CD4-positive, alpha-beta T cell (primary cell): ENCODE results near the gene KRTAP10-8. TPM values are rescaled to one million over a fixed set of nuclear protein-coding genes. Genes with fewer than 3 reads are reported as not detected.

Experiments
- ATAC-seq: fragments of 200-7000 bp; cut with Tn5 transposase; one replicate; pipeline ENCODE4 v1.10.0; 2022; ENCODE audit warnings: mild to moderate bottlenecking; ENCODE audit not compliant: poor library complexity
- CTCF ChIA-PET: fragments of 350-600 bp; sonication (Branson Sonifier 250); formaldehyde crosslinking; loops from one replicate; lab custom pipeline; 2021; ENCODE audit warnings: antibody characterized with exemption, inconsistent platforms; lab: Charles Lee
- POLR2A ChIA-PET: fragments of 350-600 bp; sonication (Branson Sonifier 250); formaldehyde crosslinking; loops from one replicate; lab custom pipeline; 2021; ENCODE audit warnings: antibody characterized with exemption, inconsistent platforms; lab: Charles Lee
- DNase-seq, 14 experiments: peaks; one replicate each; pipeline ENCODE4 v3.0.0-alpha.2; 2013 to 2020; ENCODE audit warnings: mixed read lengths in 2 of 14
- H3K27ac ChIP-seq, 2 donors: one replicate each; pipeline versions ENCODE4 v1.5.1 to v1.7.0; 2013; ENCODE audit warnings: low read length in 2 of 2, low read depth in 1 of 2, mild to moderate bottlenecking in 1 of 2
- H3K27me3 ChIP-seq, 2 experiments: 1 replicate in 1 of 2; 2 replicates in 1 of 2; pipeline versions ENCODE4 v1.6.1 to v1.7.0; 2013; ENCODE audit warnings: low read length in 2 of 2, control low read depth in 1 of 2, mild to moderate bottlenecking in 1 of 2, moderate library complexity in 1 of 2; ENCODE audit not compliant: insufficient read depth in 2 of 2, control insufficient read depth in 1 of 2
- H3K36me3 ChIP-seq: one replicate; pipeline ENCODE4 v1.6.1; 2013; ENCODE audit warnings: low read length, control low read depth; ENCODE audit not compliant: insufficient read depth
- H3K4me1 ChIP-seq: one replicate; pipeline ENCODE4 v1.6.1; 2013; ENCODE audit warnings: low read length, control low read depth; ENCODE audit not compliant: insufficient read depth
- H3K4me3 ChIP-seq: one replicate; pipeline ENCODE4 v1.5.1; 2013; ENCODE audit warnings: mild to moderate bottlenecking, low read length, moderate library complexity
- H3K9me3 ChIP-seq, 2 experiments: 1 replicate in 1 of 2; 2 replicates in 1 of 2; pipeline versions ENCODE4 v1.6.1 to v1.7.0; 2013; ENCODE audit warnings: low read length in 2 of 2, mild to moderate bottlenecking in 2 of 2, control low read depth in 1 of 2, moderate library complexity in 1 of 2; ENCODE audit not compliant: control insufficient read depth in 1 of 2, insufficient read depth in 1 of 2
- H3K27ac Mint-ChIP-seq: one replicate; pipeline ENCODE4 v1.8.0; 2020; ENCODE audit warnings: mixed read lengths
- H3K27me3 Mint-ChIP-seq: one replicate; pipeline ENCODE4 v1.8.0; 2021; ENCODE audit warnings: mixed read lengths
- H3K36me3 Mint-ChIP-seq: one replicate; pipeline ENCODE4 v1.8.0; 2021; ENCODE audit warnings: low read depth, mixed read lengths
- H3K4me1 Mint-ChIP-seq: one replicate; pipeline ENCODE4 v1.8.0; 2021; ENCODE audit warnings: low read depth, mixed read lengths
- H3K4me3 Mint-ChIP-seq: one replicate; pipeline ENCODE4 v1.8.0; 2020; ENCODE audit warnings: mild to moderate bottlenecking, mixed read lengths
- H3K9me3 Mint-ChIP-seq: one replicate; pipeline ENCODE4 v1.8.0; 2020; ENCODE audit warnings: mixed read lengths
- CTCF ChIP-seq: fragments of 200-600 bp; IDR thresholded peaks from one replicate; pipeline ENCODE4 v1.8.0; 2022; ENCODE audit warnings: antibody characterized with exemption, mild to moderate bottlenecking
- intact Hi-C, 2 experiments: fragments of 100-400 bp; cut with DNase I in 1 of 2; cut with micrococcal nuclease in 1 of 2; formaldehyde crosslinking; loops; one replicate each; pipeline versions ENCODE4 v1.15.1 to v1.9.0; 2023 to 2025; cut with DNase I, micrococcal nuclease
- polyA plus RNA-seq, 2 donors: library from polyadenylated mRNA; unstranded; fragments of 120-200 nt; gene quantifications; one replicate each; pipeline ENCODE4 v1.2.1, GENCODE V29; 2013
- total RNA-seq, 174 experiments: library from RNA in 2 of 174; stranded (reverse) in 2 of 174; gene quantifications; one replicate each; pipeline ENCODE4 v1.2.3 and lab custom pipeline; 2021 to 2026

KRTAP10-8 gene
- total RNA-seq: not detected
- polyA plus RNA-seq (2013, experiment 1 of 2): not detected
- polyA plus RNA-seq (2013, experiment 2 of 2): not detected
- 0 to 0.08 (median 0) reads per million in 172 experiments for total RNA-seq (lab: John Stamatoyannopoulos, UW)

- DNase-seq: no peak
- intact Hi-C loops: loop anchor here in 1 of 2 experiments (10.0 kb wide), 1 partner anchor 67 kb away; the partner anchor contains the start of gene KRTAP10-1
- Mint-ChIP-seq H3K9me3 (peaks cover 7% of the 10 kb centered on the region), H3K36me3 (no peaks in the 10 kb centered on the region), H3K27ac (no peak within 1 kb of the TSS), H3K27me3 (no peaks in the 10 kb centered on the region), H3K4me3 (no peak within 1 kb of the TSS), H3K4me1 (peaks cover 15% of the 10 kb centered on the region)
- H3K9me3 ChIP-seq: peaks cover 24 to 26% of the 10 kb centered on the region in 2 experiments
- ATAC-seq: no peak
- CTCF ChIA-PET: no interaction called here
- no peak within 1 kb of the TSS for H3K27ac ChIP-seq
- H3K4me1 ChIP-seq: peaks cover 16% of the 10 kb centered on the region
- no peak within 1 kb of the TSS for H3K4me3 ChIP-seq
- H3K36me3 ChIP-seq: no peaks in the 10 kb centered on the region
- no peaks in the 10 kb centered on the region for H3K27me3 ChIP-seq
- TF ChIP-seq CTCF: no peak
- POLR2A ChIA-PET: no interaction called here
These were observed at the start of gene KRTAP10-8 for GRCh38 chr21:44612029-44612486. KRTAP10-8 (plus strand) TSS chr21:44612079; CDS start chr21:44612101, 22 bp downstream.

- ChIA-PET POLR2A (interaction anchor here (0.7 kb wide), 1 partner anchor 24 kb away, joined by 3 read pairs; no protein-coding TSS in a partner anchor), CTCF (interaction anchor here (0.8 kb wide), 1 partner anchor 229 kb away, joined by 3 read pairs; no protein-coding TSS in a partner anchor)
- Mint-ChIP-seq H3K27ac (no peak overlapping the region), H3K9me3 (peaks cover 15% of the 10 kb centered on the region), H3K4me1 (peaks cover 14% of the 10 kb centered on the region), H3K4me3 (no peak overlapping the region), H3K27me3 (no peaks in the 10 kb centered on the region), H3K36me3 (peaks cover 24% of the 10 kb centered on the region)
- Histone ChIP-seq H3K4me3 (no peak overlapping the region), H3K27ac (no peak overlapping the region), H3K4me1 (no peaks in the 10 kb centered on the region), H3K27me3 (no peaks in the 10 kb centered on the region), H3K9me3 (peaks cover 0 to 8% of the 10 kb centered on the region in 2 experiments), H3K36me3 (no peaks in the 10 kb centered on the region)
- DNase-seq (no peak), ATAC-seq (no peak)
- TF ChIP-seq CTCF: no peak
- intact Hi-C loops: no loop called here
These were observed 47.8 kb upstream of the KRTAP10-8 start for GRCh38 chr21:44564099-44564498.

- peak overlapping the region; percentile 39 for H3K27ac Mint-ChIP-seq
- peaks cover 15% of the 10 kb centered on the region for H3K9me3 Mint-ChIP-seq
- Histone ChIP-seq H3K27me3 (no peaks in the 10 kb centered on the region), H3K4me3 (no peak overlapping the region), H3K36me3 (no peaks in the 10 kb centered on the region), H3K9me3 (peaks cover 0 to 4% of the 10 kb centered on the region in 2 experiments), H3K4me1 (no peaks in the 10 kb centered on the region), H3K27ac (peak overlapping the region in 1 of 2 donors; percentile 17)
- H3K36me3 Mint-ChIP-seq: peaks cover 24% of the 10 kb centered on the region
- peaks cover 14% of the 10 kb centered on the region for H3K4me1 Mint-ChIP-seq
- no peak for ATAC-seq
- H3K27me3 Mint-ChIP-seq: no peaks in the 10 kb centered on the region
- ChIA-PET POLR2A (no interaction called here), CTCF (interaction anchor here (0.5 kb wide), 1 partner anchor 247 kb away, joined by 4 read pairs; no protein-coding TSS in a partner anchor)
- TF ChIP-seq CTCF: no peak
- peak in 1 of 14 experiments; percentile 44 for DNase-seq
- intact Hi-C loops: no loop called here
- no peak overlapping the region for H3K4me3 Mint-ChIP-seq
These were observed 46.8 kb upstream of the KRTAP10-8 start for GRCh38 chr21:44564886-44565598.
